GM21825 (cell line): ENCODE results near the gene ZFYVE9.

ENCODE experiments used
- ATAC-seq: cut with Tn5 transposase; IDR thresholded peaks from one replicate; pipeline ENCODE4 v1.9.1; 2021; ENCODE audit warnings: mild to moderate bottlenecking, moderate library complexity; ENCODE audit not compliant: unreplicated experiment

ZFYVE9 gene

GRCh38 chr1:52321061-52321460, 179.2 kb downstream of the ZFYVE9 start:
- no peak for ATAC-seq

- ATAC-seq = no peak
These were observed 181.8 kb downstream of the ZFYVE9 start for GRCh38 chr1:52323731-52324130.

GRCh38 chr1:52325786-52326185, 183.9 kb downstream of the ZFYVE9 start:
- no peak for ATAC-seq

GRCh38 chr1:52328615-52329014, 186.7 kb downstream of the ZFYVE9 start:
- no peak for ATAC-seq

GRCh38 chr1:52332411-52332810, 190.5 kb downstream of the ZFYVE9 start:
- ATAC-seq = no peak

GRCh38 chr1:52334906-52335528, 193.1 kb downstream of the ZFYVE9 start:
- ATAC-seq = no peak

- no peak for ATAC-seq
These were observed 195.6 kb downstream of the ZFYVE9 start for GRCh38 chr1:52337439-52337838.

- no peak for ATAC-seq
These were observed 199.9 kb downstream of the ZFYVE9 start for GRCh38 chr1:52341655-52342260.

- no peak for ATAC-seq
These were observed 202.1 kb downstream of the ZFYVE9 start for GRCh38 chr1:52343979-52344378.

- ATAC-seq = no peak
These were observed 203.4 kb downstream of the ZFYVE9 start for GRCh38 chr1:52345252-52345651.

GRCh38 chr1:52346653-52347052, 204.8 kb downstream of the ZFYVE9 start:
- ATAC-seq = no peak

- no peak for ATAC-seq
These were observed 206.9 kb downstream of the ZFYVE9 start for GRCh38 chr1:52348704-52349300.

GRCh38 chr1:52352690-52353089, 210.8 kb downstream of the ZFYVE9 start:
- ATAC-seq = no peak

GRCh38 chr1:52355436-52355835, 213.5 kb downstream of the ZFYVE9 start:
- ATAC-seq = no peak

- ATAC-seq = no peak
These were observed 214.1 kb downstream of the ZFYVE9 start for GRCh38 chr1:52355847-52356505.

- no peak for ATAC-seq
These were observed 215.0 kb downstream of the ZFYVE9 start for GRCh38 chr1:52356818-52357355.

- ATAC-seq = no peak
These were observed 215.5 kb downstream of the ZFYVE9 start for GRCh38 chr1:52357397-52357796.

- ATAC-seq = no peak
These were observed 217.1 kb downstream of the ZFYVE9 start for GRCh38 chr1:52358851-52359497.

- ATAC-seq = no peak
These were observed 218.0 kb downstream of the ZFYVE9 start for GRCh38 chr1:52359676-52360594.

- ATAC-seq = no peak
These were observed 218.7 kb downstream of the ZFYVE9 start for GRCh38 chr1:52360595-52360968.
